ENCODE results near the gene CTNNA1. TPM values are rescaled to one million over a fixed set of nuclear protein-coding genes. Genes with fewer than 3 reads are reported as not detected.
A peak's percentile ranks its signal among the peaks of the same experiment; 100 is the strongest.

CTNNA1 gene
- total and polyA plus RNA-seq, 9 of the 15 experiments (the other 6 are each of a cell fraction or from before 2014, with no cell fraction given) = 29.6 to 117 (median 89.1) TPM

DNA sequence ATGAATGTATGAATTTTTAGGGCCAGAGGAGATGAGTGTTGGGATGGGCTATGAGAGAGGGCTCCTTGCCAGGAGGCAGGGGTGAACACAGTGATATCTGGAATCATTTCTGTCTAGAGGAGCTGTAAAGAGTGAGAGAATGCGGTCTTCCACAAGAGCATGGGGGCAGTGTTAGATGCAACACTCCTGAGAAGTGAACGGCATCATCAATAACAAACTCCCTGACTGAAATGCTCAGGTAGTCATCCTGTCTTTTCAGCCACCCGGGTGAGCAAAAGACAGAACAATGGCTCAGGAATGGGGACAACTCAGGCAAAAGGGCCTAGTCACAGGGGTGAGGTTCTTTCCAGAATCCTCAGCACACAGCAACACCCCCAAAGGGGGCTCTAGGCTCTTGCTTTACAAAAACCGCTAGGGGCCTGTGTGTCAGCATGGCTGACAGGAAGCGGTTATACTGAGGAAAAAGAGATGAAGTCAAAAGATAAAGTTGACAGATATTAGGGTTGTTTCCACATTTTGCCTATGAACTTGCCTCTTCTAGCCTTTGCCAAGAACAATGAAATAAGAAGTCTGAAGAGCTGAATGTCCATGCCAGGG lies 226.6 kb downstream of the CTNNA1 start (continued):
- TF ChIP-seq PRPF4 (IDR thresholded peaks at IDR 0.05; ENCODE audit: insufficient read depth, low read depth, low read length, poor library complexity, severe bottlenecking) (no peak), BRCA1 (IDR thresholded peaks at IDR 0.05) (no peak), BRCA1 (CRISPR knock-in tag; IDR thresholded peaks at IDR 0.05) (no peak), ZNF449 (CRISPR knock-in tag; IDR thresholded peaks at IDR 0.05) (no peak), IRF2 (CRISPR knock-in tag; IDR thresholded peaks at IDR 0.05) (no peak), ZNF212 (CRISPR knock-in tag; IDR thresholded peaks at IDR 0.05) (no peak), MBD2 (IDR thresholded peaks at IDR 0.05; ENCODE audit: borderline replicate concordance, low read depth) (no peak), EHMT2 (IDR thresholded peaks at IDR 0.05) (no peak), ZNF75A (CRISPR knock-in tag; IDR thresholded peaks at IDR 0.05) (0 out of 2 replicates have a peak, but pooled peaks have one; percentile 12), ZNF77 (CRISPR knock-in tag; IDR thresholded peaks at IDR 0.05) (no peak), HDAC2 (IDR thresholded peaks at IDR 0.05) (no peak), TAL1 (IDR thresholded peaks at IDR 0.05) (no peak), KAT2B (IDR thresholded peaks at IDR 0.05; ENCODE audit: low read depth, low read length) (no peak), CGGBP1 (CRISPR knock-in tag; IDR thresholded peaks at IDR 0.05) (no peak), ZNF695 (CRISPR knock-in tag; IDR thresholded peaks at IDR 0.05) (0 out of 2 replicates have a peak, but pooled peaks have one; percentile 21), TCFL5 (CRISPR knock-in tag; conservative IDR thresholded peaks at IDR 0.05) (no peak), KLF13 (tag; IDR thresholded peaks at IDR 0.05; ENCODE audit: borderline replicate concordance, low read depth) (no peak), ZNF175 (CRISPR knock-in tag; IDR thresholded peaks at IDR 0.05; ENCODE audit: low read depth) (0 out of 2 replicates have a peak, but pooled peaks have one; percentile 32), ETS2 (tag; IDR thresholded peaks at IDR 0.05; ENCODE audit: borderline replicate concordance, poor library complexity, severe bottlenecking) (no peak), SMAD3 (CRISPR knock-in tag; conservative IDR thresholded peaks at IDR 0.05) (0 out of 2 replicates have a peak, but pooled peaks have one; percentile 56), ARHGAP35 (IDR thresholded peaks at IDR 0.05; ENCODE audit: partially characterized antibody) (no peak), SMAD2 (IDR thresholded peaks at IDR 0.05; ENCODE audit: low read depth, low read length) (no peak), CBX2 (IDR thresholded peaks at IDR 0.05; ENCODE audit: insufficient read depth, low read length, poor library complexity, severe bottlenecking) (no peak), HDAC6 (IDR thresholded peaks at IDR 0.05; ENCODE audit: low read depth, low read length) (no peak), ZNF41 (CRISPR knock-in tag; conservative IDR thresholded peaks at IDR 0.05) (0 out of 2 replicates have a peak, but pooled peaks have one; percentile 43)
- TF ChIP-seq, protein P1, sequence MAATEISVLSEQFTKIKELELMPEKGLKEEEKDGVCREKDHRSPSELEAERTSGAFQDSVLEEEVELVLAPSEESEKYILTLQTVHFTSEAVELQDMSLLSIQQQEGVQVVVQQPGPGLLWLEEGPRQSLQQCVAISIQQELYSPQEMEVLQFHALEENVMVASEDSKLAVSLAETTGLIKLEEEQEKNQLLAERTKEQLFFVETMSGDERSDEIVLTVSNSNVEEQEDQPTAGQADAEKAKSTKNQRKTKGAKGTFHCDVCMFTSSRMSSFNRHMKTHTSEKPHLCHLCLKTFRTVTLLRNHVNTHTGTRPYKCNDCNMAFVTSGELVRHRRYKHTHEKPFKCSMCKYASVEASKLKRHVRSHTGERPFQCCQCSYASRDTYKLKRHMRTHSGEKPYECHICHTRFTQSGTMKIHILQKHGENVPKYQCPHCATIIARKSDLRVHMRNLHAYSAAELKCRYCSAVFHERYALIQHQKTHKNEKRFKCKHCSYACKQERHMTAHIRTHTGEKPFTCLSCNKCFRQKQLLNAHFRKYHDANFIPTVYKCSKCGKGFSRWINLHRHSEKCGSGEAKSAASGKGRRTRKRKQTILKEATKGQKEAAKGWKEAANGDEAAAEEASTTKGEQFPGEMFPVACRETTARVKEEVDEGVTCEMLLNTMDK (IDR thresholded peaks at IDR 0.05; ENCODE audit: borderline replicate concordance, insufficient read depth, low read depth, low read length, poor library complexity, severe bottlenecking) = no peak

All from K562 (cell line).